ENCODE data around the gene CFAP58. TPM values are rescaled to one million over a fixed set of nuclear protein-coding genes. Genes with fewer than 3 reads are reported as not detected.

Gene CFAP58
- total RNA-seq, 1 experiment from 2014 or later = 0.63 TPM

DNA sequence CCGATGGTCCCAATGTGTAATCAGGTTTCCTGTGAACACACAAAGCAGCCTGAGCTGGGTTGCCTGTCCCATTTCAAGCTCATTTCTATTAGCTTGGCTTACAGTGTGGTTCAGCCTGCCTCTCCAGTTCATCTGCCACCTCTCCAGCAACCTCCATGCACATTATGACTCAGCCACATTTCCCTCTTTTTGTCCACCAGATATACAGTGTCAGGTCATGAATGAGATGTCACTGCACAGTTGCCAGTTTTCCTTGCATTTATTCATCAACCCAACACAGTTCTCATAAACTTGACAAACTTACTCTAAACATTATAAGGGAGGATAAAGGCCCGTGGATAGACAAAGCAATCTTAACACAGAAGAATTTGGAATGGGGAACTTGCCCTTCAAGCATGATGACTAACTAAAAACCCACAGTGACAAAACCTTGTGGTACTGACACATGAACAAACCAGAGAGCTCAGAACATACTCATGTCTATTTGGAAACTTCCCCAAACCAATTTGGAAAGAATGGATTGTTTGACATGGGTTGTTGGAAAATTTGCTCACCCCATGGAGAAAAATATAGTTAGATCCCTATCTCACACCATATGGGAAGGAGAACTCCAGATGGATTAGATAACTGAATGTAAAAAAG, 2.5 kb upstream of the CFAP58 start:
- no peaks in the 10 kb centered on the region for H3K79me2 ChIP-seq (ENCODE audit: insufficient read depth, low read length)
- H3K9ac ChIP-seq (ENCODE audit: extremely low read depth, insufficient read length, low read length) = no peak overlapping the region
- H3K4me3 Mint-ChIP-seq = no peak overlapping the region
- H2AK5ac ChIP-seq (ENCODE audit: insufficient read length, low read length) = no peak overlapping the region
- H3K27ac Mint-ChIP-seq = no peak overlapping the region
- H3K27ac ChIP-seq (ENCODE audit: insufficient read length, low read depth, low read length) = no peak overlapping the region
- WGBS (ENCODE audit: extremely low coverage, insufficient read length, low lambda C conversion rate) = no CpG with 5 or more reads among the region's 2 CpGs
- no peaks in the 10 kb centered on the region for H3K9me3 ChIP-seq (ENCODE audit: control insufficient read depth, low read depth, low read length)
- no peak overlapping the region for H3K18ac ChIP-seq (ENCODE audit: insufficient read length, low read depth, low read length)
- H2BK15ac ChIP-seq (ENCODE audit: low read depth, low read length) = no peak overlapping the region
- H4K5ac ChIP-seq (ENCODE audit: insufficient read length, low read depth, low read length) = no peak overlapping the region
- H3K27me3 Mint-ChIP-seq (ENCODE audit: low read depth) = peaks cover 6% of the 10 kb centered on the region
- H2BK120ac ChIP-seq (ENCODE audit: low read depth, low read length, poor library complexity, severe bottlenecking) = no peak overlapping the region
- no peak overlapping the region for H2AFZ ChIP-seq (ENCODE audit: low read length)
- no peak overlapping the region for H2BK5ac ChIP-seq (ENCODE audit: insufficient read length, low read length)
- no peaks in the 10 kb centered on the region for H4K20me1 ChIP-seq (ENCODE audit: control insufficient read depth, insufficient read depth, insufficient read length)
- peaks cover 9% of the 10 kb centered on the region for H3K27me3 ChIP-seq (ENCODE audit: insufficient read depth, low read length)
- no peak overlapping the region for H4K8ac ChIP-seq (replicated peaks; ENCODE audit: insufficient read length, low read depth, low read length)
- no peak overlapping the region for H3K23ac ChIP-seq (ENCODE audit: insufficient read length, low read depth, low read length)
- H3T11ph ChIP-seq (ENCODE audit: low read length) = no peak overlapping the region
- H3K4me2 ChIP-seq (ENCODE audit: insufficient read depth, insufficient read length, low read length) = no peak overlapping the region
- H3K4ac ChIP-seq (ENCODE audit: low read depth, low read length) = no peak overlapping the region
- H3K36me3 Mint-ChIP-seq (ENCODE audit: insufficient read depth in 1 of 3, low read depth in 3 of 3) = no peaks in the 10 kb centered on the region
- no peaks in the 10 kb centered on the region for H3K9me3 Mint-ChIP-seq
- H4K91ac ChIP-seq (ENCODE audit: insufficient read length, low read depth, low read length) = no peak overlapping the region
- no peak overlapping the region for H3K56ac ChIP-seq (ENCODE audit: insufficient read length, low read depth, low read length)
- DNase-seq = no peak
- peaks cover 6% of the 10 kb centered on the region; the same call in 1 of the 2 replicates for H3K4me1 ChIP-seq (ENCODE audit: insufficient read depth, low read length)
- H3K23me2 ChIP-seq (ENCODE audit: insufficient read length, low read depth, low read length, poor library complexity, severe bottlenecking) = no peaks in the 10 kb centered on the region
- no peak overlapping the region for H2BK20ac ChIP-seq (ENCODE audit: low read depth, low read length, poor library complexity, severe bottlenecking)
- no peaks in the 10 kb centered on the region for H3K79me1 ChIP-seq (ENCODE audit: insufficient read depth, low read depth, low read length, poor library complexity, severe bottlenecking)
- peaks cover 5 to 7% of the 10 kb centered on the region in 2 experiments; a peak in 3 of 4 replicates for H3K4me1 Mint-ChIP-seq
- no peak overlapping the region for H3K14ac ChIP-seq (ENCODE audit: insufficient read depth, low read length)
- TF ChIP-seq, protein P1, sequence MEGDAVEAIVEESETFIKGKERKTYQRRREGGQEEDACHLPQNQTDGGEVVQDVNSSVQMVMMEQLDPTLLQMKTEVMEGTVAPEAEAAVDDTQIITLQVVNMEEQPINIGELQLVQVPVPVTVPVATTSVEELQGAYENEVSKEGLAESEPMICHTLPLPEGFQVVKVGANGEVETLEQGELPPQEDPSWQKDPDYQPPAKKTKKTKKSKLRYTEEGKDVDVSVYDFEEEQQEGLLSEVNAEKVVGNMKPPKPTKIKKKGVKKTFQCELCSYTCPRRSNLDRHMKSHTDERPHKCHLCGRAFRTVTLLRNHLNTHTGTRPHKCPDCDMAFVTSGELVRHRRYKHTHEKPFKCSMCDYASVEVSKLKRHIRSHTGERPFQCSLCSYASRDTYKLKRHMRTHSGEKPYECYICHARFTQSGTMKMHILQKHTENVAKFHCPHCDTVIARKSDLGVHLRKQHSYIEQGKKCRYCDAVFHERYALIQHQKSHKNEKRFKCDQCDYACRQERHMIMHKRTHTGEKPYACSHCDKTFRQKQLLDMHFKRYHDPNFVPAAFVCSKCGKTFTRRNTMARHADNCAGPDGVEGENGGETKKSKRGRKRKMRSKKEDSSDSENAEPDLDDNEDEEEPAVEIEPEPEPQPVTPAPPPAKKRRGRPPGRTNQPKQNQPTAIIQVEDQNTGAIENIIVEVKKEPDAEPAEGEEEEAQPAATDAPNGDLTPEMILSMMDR (conservative IDR thresholded peaks at IDR 0.05) = no peak
- H2BK12ac ChIP-seq (ENCODE audit: insufficient read length, low read depth, low read length) = no peak overlapping the region
